GM10266 (cell line): ENCODE results near the gene C1QA.

Experiments
- DNase-seq: peaks from one replicate; pipeline ENCODE4 v3.0.0; 2012; ENCODE audit errors: extremely low spot score
- TF ChIP-seq, protein P1 (sequence below): IDR thresholded peaks from 2 replicates; pipeline ENCODE4 v1.5.1; 2012; ENCODE audit warnings: mild to moderate bottlenecking, low read depth; ENCODE audit not compliant: control insufficient read depth, insufficient read depth; ENCODE audit errors: missing control alignments

C1QA gene, protein sequence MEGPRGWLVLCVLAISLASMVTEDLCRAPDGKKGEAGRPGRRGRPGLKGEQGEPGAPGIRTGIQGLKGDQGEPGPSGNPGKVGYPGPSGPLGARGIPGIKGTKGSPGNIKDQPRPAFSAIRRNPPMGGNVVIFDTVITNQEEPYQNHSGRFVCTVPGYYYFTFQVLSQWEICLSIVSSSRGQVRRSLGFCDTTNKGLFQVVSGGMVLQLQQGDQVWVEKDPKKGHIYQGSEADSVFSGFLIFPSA

DNA sequence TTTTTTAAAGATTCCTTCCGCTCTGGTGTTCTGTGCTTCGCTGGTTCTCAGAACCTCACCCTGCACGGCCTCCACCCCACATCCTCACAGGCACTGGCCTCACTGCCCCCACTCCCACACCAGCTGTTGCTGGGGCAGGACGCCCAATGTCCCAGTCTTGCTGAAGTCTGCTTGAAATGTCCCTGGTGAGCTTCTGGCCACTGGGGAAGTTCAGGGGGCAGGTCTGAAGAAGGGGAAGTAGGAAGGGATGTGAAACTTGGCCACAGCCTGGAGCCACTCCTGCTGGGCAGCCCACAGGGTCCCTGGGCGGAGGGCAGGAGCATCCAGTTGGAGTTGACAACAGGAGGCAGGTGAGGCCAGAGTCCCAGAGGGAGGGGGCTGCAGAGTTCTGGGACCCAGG is at the start of gene C1QA:
TSS of gene C1QA (plus strand) at position 276 of the 400 bp plus-strand sequence. CDS start 989 bp downstream, outside the sequence.
- TF ChIP-seq, protein P1, sequence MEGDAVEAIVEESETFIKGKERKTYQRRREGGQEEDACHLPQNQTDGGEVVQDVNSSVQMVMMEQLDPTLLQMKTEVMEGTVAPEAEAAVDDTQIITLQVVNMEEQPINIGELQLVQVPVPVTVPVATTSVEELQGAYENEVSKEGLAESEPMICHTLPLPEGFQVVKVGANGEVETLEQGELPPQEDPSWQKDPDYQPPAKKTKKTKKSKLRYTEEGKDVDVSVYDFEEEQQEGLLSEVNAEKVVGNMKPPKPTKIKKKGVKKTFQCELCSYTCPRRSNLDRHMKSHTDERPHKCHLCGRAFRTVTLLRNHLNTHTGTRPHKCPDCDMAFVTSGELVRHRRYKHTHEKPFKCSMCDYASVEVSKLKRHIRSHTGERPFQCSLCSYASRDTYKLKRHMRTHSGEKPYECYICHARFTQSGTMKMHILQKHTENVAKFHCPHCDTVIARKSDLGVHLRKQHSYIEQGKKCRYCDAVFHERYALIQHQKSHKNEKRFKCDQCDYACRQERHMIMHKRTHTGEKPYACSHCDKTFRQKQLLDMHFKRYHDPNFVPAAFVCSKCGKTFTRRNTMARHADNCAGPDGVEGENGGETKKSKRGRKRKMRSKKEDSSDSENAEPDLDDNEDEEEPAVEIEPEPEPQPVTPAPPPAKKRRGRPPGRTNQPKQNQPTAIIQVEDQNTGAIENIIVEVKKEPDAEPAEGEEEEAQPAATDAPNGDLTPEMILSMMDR: no peak
- no peak for DNase-seq

DNA sequence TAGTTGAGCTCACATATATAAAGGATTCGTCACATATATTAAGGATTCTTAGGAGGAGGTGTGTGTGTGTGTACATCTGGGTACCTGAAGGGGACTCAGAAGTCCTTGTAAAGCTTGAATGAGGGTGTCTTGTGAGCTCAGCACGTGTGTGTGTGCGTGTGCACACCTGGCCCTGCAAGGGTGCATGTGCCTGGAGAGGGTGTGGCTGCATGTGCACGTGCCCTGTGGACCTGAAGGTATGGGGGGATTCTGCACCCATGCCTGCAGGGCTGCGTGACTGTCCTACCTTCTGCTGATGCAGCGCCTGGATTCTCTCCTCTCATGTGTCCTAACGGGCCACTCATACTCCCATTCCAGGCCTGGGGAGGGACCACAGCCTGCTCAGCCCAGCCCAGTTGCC is 49.2 kb upstream of the C1QA start:
- TF ChIP-seq, protein P1: no peak
- DNase-seq: no peak

DNA sequence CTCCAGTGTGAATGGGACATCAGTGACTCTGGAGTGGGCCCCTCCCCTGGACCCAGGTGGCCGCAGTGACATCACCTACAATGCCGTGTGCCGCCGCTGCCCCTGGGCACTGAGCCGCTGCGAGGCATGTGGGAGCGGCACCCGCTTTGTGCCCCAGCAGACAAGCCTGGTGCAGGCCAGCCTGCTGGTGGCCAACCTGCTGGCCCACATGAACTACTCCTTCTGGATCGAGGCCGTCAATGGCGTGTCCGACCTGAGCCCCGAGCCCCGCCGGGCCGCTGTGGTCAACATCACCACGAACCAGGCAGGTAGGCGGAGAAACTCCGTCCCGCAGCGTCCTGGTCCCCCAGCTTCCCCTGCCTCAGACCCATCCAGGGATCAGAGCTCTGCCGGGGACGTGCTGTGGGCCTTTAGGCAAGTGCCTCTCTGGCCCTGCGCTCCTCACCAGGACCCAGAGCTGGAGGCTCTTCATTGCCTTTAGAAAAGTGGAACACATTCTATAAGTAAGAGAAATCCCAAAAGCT is 47.5 kb upstream of the C1QA start:
- TF ChIP-seq, protein P1: no peak
- DNase-seq: no peak

DNA sequence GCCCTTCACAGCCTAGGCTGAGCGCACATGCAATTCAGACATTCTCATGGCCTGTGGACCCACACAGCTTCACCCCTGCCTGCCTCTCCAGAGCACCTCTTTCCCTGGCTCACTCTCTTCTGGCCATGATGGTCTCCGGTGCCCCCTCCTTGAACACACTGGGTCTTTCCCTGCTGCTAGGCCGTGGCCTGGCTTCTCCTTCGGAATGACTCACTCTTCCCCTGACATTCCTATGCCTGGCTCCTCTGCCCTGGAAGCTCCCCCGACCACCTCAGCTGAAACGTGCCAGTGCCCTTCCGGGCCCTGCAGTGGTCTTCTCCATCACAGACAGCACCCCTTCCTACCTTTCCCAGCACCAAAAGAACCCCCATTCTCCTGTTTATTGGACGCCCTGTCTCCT is 44.9 kb upstream of the C1QA start:
- TF ChIP-seq, protein P1: no peak
- no peak for DNase-seq

DNA sequence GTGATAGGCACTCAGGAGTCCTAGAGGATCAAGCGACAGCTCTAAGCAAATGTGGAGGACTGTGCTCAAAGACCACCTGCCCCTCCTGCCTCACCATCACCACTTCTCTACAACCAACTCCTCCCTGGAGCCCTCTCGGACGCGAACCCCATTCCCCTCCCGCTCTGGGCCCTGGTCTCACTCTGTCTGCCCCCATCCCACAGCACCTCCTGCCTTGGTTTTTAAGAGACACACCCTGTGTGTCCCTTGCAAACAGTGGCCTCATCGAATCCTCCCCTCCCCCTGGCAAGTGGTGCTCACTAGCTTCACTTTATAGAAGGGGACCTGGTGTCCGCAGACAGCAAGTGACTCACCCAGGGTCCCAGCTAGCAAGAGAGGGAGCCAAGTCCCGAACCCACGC is 44.4 kb upstream of the C1QA start:
- no peak for DNase-seq
- TF ChIP-seq, protein P1: no peak

DNA sequence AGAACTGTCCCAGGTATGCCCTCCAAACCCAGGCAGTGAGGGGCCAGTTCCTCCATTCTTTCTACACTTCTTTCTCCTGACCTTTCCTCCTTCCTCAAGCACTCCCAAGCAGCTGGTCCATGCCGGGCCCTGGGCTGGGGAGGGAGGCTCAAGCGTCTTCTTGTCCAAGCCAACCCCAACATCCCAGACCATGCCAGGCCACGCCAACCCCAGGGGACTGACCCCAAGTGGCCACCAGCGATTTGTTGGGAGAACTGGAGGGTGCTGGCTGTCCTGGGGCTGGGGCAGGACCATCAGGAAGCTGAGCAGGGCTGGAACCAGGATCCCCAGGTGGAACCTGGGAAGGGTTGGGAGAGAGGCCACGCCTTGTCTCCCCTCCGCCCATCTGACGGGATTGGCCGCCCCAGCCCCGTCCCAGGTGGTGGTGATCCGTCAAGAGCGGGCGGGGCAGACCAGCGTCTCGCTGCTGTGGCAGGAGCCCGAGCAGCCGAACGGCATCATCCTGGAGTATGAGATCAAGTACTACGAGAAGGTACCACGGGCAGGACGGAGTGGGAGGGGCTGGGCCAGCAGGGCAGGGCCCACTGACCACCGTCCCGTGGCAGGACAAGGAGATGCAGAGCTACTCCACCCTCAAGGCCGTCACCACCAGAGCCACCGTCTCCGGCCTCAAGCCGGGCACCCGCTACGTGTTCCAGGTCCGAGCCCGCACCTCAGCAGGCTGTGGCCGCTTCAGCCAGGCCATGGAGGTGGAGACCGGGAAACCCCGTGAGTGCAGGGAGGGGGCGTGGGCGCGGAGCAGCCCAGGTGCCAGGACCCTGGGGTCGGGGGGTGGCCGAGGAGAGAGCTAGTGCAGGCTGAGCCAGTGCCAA is 43.3 kb upstream of the C1QA start:
- DNase-seq: no peak
- TF ChIP-seq, protein P1: no peak
